HepG2 (cell line): ENCODE results near the gene SRP9. TPM values are rescaled to one million over a fixed set of nuclear protein-coding genes. Genes with fewer than 3 reads are reported as not detected.
"Not testable (repeated sequence)": the region's sequence is repeated elsewhere in the genome, so short reads cannot be mapped to it uniquely, and the experiment has no call there.

Experiments
- ATAC-seq: fragments of 200-7000 bp; cut with Tn5 transposase; 3 replicates; pipeline ENCODE4 v1.9.1; 2020; ENCODE audit warnings: mild to moderate bottlenecking, moderate library complexity
- BruUV-seq: library from RNA; stranded (reverse); fragments of 400-500 nt; replicated peaks from 2 replicates; lab custom pipeline; 2021; lab: Mats Ljungman, UMichigan
- CTCF ChIA-PET: fragments of 300-600 bp; formaldehyde crosslinking; extraction: SDS; loops from one replicate; lab custom pipeline; 2021; ENCODE audit warnings: low total read pairs, inconsistent platforms, low intra/inter-chr PET ratio; lab: Yijun Ruan, JAX
- POLR2A ChIA-PET: fragments of 350-600 bp; sonication (Branson Sonifier 250); formaldehyde crosslinking; loops from one replicate; lab custom pipeline; 2020; ENCODE audit warnings: antibody characterized with exemption, inconsistent platforms; lab: Yijun Ruan, JAX
- DNase-seq: peaks from one replicate; pipeline ENCODE4 v3.0.0-alpha.2; 2015; ENCODE audit warnings: low spot score
- FAIRE-seq: peaks from 3 replicates; lab custom pipeline; 2011; peaks lifted over from hg19 to GRCh38; lab: Jason Lieb, UNC
- H2AFZ ChIP-seq: one replicate; pipeline ENCODE4 v1.6.1; 2011; ENCODE audit warnings: low read length, inconsistent platforms
- H3K27ac ChIP-seq: fragments of 300-600 bp; 3 replicates; pipeline ENCODE4 v1.8.0; 2011; ENCODE audit warnings: mixed run types, mild to moderate bottlenecking, mixed read lengths, low read length, inconsistent platforms; ENCODE audit not compliant: insufficient read depth; ENCODE audit errors: extremely low read length
- H3K27me3 ChIP-seq, 2 experiments: fragments of 200-600 bp in 1 of 2; 2 replicates in 1 of 2; 3 replicates in 1 of 2; pipeline versions ENCODE4 v1.6.0 to v1.8.0; 2011; ENCODE audit warnings: low read length in 2 of 2, mild to moderate bottlenecking in 2 of 2, moderate library complexity in 2 of 2, inconsistent platforms in 1 of 2; ENCODE audit not compliant: insufficient read depth in 2 of 2, control insufficient read depth in 1 of 2
- H3K36me3 ChIP-seq, 2 experiments: fragments of 200-600 bp in 1 of 2; replicated peaks in 1 of 2; 2 replicates in 1 of 2; 3 replicates in 1 of 2; pipeline versions ENCODE4 v1.5.1 to v1.8.0; 2011; ENCODE audit warnings: low read length in 2 of 2, inconsistent platforms in 1 of 2; ENCODE audit not compliant: insufficient read depth in 2 of 2, control insufficient read depth in 1 of 2
- H3K4me1 ChIP-seq: 2 replicates; pipeline ENCODE4 v1.5.1; 2012; ENCODE audit warnings: low read length, inconsistent platforms; ENCODE audit not compliant: insufficient read depth
- H3K4me2 ChIP-seq: 2 replicates; pipeline ENCODE4 v1.6.0; 2011; ENCODE audit warnings: low read depth, low read length, inconsistent platforms
- H3K4me3 ChIP-seq, 3 experiments: fragments of 200-600 bp in 1 of 3; sonication (generic), shearing (Covaris generic) in 1 of 3; replicated peaks in 1 of 3; 2 replicates each; pipeline ENCODE4 v1.5.1; 2011 to 2016; ENCODE audit warnings: low read length in 3 of 3, inconsistent platforms in 2 of 3, low read depth in 2 of 3, mild to moderate bottlenecking in 2 of 3, control low read depth in 1 of 3, mixed read lengths in 1 of 3; ENCODE audit not compliant: insufficient read depth in 1 of 3
- H3K79me2 ChIP-seq: one replicate; pipeline ENCODE4 v1.6.1; 2011; ENCODE audit warnings: low read length, inconsistent platforms; ENCODE audit not compliant: insufficient read depth
- H3K9ac ChIP-seq: 2 replicates; pipeline ENCODE4 v1.6.0; 2011; ENCODE audit warnings: mild to moderate bottlenecking, low read depth, low read length, inconsistent platforms; ENCODE audit not compliant: insufficient read depth
- H3K9me3 ChIP-seq: 2 replicates; pipeline ENCODE4 v1.5.1; 2012; ENCODE audit warnings: mild to moderate bottlenecking, low read length
- H4K20me1 ChIP-seq: 2 replicates; pipeline ENCODE4 v1.6.0; 2011; ENCODE audit warnings: inconsistent platforms, mild to moderate bottlenecking, low read length, moderate library complexity; ENCODE audit not compliant: insufficient read depth
- FOXO1 ChIP-seq: sonication (generic); formaldehyde crosslinking; IDR thresholded peaks from 2 replicates; pipeline ENCODE4 v1.4.0; 2020; ENCODE audit warnings: missing genetic modification reagents
- SCMH1 ChIP-seq: sonication (generic); formaldehyde crosslinking; IDR thresholded peaks from 2 replicates; pipeline ENCODE4 v1.9.0; 2021; ENCODE audit warnings: missing genetic modification reagents, mild to moderate bottlenecking, borderline replicate concordance
- XRCC5 ChIP-seq: fragments of 200-400 bp; formaldehyde crosslinking; optimal IDR thresholded peaks from 2 replicates; pipeline ENCODE3; 2017; ENCODE audit warnings: mild to moderate bottlenecking, low read length
- ZMYM3 ChIP-seq: sonication (generic); formaldehyde crosslinking; IDR thresholded peaks from 2 replicates; pipeline ENCODE4 v1.5.1; 2020; ENCODE audit warnings: mild to moderate bottlenecking, missing genetic modification reagents
- ZNF576 ChIP-seq: sonication (generic); formaldehyde crosslinking; IDR thresholded peaks from 2 replicates; pipeline ENCODE4 v1.4.0; 2020; ENCODE audit warnings: mild to moderate bottlenecking, missing genetic modification reagents
- WGBS: methylation state at CpG from one replicate; pipeline ENCODE4 v1.1.6; 2017; ENCODE audit warnings: low lambda C conversion rate; 5-methylcytosine and 5-hydroxymethylcytosine counted together
- in situ Hi-C: cut with HindIII; loops from 2 replicates; pipeline ENCODE4 v1.10.0; 2017; ENCODE audit warnings: low pct_unique_long_range_greater_than_20kb; ENCODE audit not compliant: extremely low pct_ligation_motif_present
- intact Hi-C: fragments of 100-400 bp; cut with micrococcal nuclease; formaldehyde crosslinking; loops from one replicate; pipeline ENCODE4 v1.10.0; 2022; ENCODE audit not compliant: unreplicated experiment
- polyA plus RNA-seq, 8 experiments: library from polyadenylated mRNA; depleted of rRNA in 3 of 8; stranded (reverse) in 7 of 8; unstranded in 1 of 8; fragments of >200 nt; fragmentation: Illumina TruSeq in 4 of 8; extraction: Trizol in 4 of 8; gene quantifications; 2 replicates each; pipeline versions ENCODE4 v1.2.1 to v1.2.3, GENCODE V29; 2011 to 2016; ENCODE audit warnings: low read depth in 4 of 8, missing spikeins in 1 of 8, mixed read lengths in 1 of 8; ENCODE audit not compliant: insufficient read depth in 1 of 8
- total RNA-seq, 5 experiments: library from RNA; depleted of rRNA; stranded (reverse); fragments of >200 nt; fragmentation: Illumina TruSeq; extraction: Trizol; gene quantifications; 2 replicates each; pipeline ENCODE4 v1.2.3, GENCODE V29; 2016; ENCODE audit warnings: low read depth in 1 of 5
- TF ChIP-seq, protein P1 (sequence below): sonication (generic); formaldehyde crosslinking; conservative IDR thresholded peaks from 2 replicates; pipeline ENCODE4 v1.5.0; 2020; ENCODE audit warnings: missing genetic modification reagents

The SRP9 gene
- total and polyA plus RNA-seq, 2 of the 13 experiments (the other 11 are each of a cell fraction or from before 2014, with no cell fraction given) = 251 to 307 TPM

- Histone ChIP-seq H4K20me1 (no peaks in the 10 kb centered on the region), H3K4me2 (no peak overlapping the region), H3K4me1 (peaks cover 55% of the 10 kb centered on the region), H3K36me3 (no peaks in the 10 kb centered on the region), H3K4me3 (no peak overlapping the region), H3K27ac (no peak overlapping the region), H2AFZ (no peak overlapping the region), H3K9me3 (no peaks in the 10 kb centered on the region), H3K79me2 (no peaks in the 10 kb centered on the region), H3K9ac (no peak overlapping the region), H3K27me3 (no peaks in the 10 kb centered on the region)
- CTCF ChIA-PET = no interaction called here
- FAIRE-seq (no peak), ATAC-seq (no peak), DNase-seq (no peak)
- 97% methylated on average over 6 of the region's 6 CpGs for WGBS
- no peak for TF ChIP-seq FOXO1 (CRISPR knock-in tag)
- no peak for TF ChIP-seq SCMH1 (CRISPR knock-in tag)
- no peak for TF ChIP-seq ZMYM3
- no peak for TF ChIP-seq ZNF576 (CRISPR knock-in tag)
- TF ChIP-seq XRCC5 = no peak
- TF ChIP-seq, protein P1, sequence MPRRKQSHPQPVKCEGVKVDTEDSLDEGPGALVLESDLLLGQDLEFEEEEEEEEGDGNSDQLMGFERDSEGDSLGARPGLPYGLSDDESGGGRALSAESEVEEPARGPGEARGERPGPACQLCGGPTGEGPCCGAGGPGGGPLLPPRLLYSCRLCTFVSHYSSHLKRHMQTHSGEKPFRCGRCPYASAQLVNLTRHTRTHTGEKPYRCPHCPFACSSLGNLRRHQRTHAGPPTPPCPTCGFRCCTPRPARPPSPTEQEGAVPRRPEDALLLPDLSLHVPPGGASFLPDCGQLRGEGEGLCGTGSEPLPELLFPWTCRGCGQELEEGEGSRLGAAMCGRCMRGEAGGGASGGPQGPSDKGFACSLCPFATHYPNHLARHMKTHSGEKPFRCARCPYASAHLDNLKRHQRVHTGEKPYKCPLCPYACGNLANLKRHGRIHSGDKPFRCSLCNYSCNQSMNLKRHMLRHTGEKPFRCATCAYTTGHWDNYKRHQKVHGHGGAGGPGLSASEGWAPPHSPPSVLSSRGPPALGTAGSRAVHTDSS (CRISPR knock-in tag) = no peak
- intact Hi-C loops (no loop called here), in situ Hi-C loops (no loop called here)
- BruUV-seq = no TSS peak
- POLR2A ChIA-PET = no interaction called here
These were observed 17.1 kb upstream of the SRP9 start for GRCh38 chr1:225760531-225760930.

GRCh38 chr1:225761395-225761794 lies 16.2 kb upstream of the SRP9 start:
- H3K27me3 ChIP-seq, CTCF ChIA-PET, ATAC-seq, H3K79me2 ChIP-seq, H3K4me3 ChIP-seq, POLR2A ChIA-PET, FAIRE-seq, H3K9ac ChIP-seq, in situ Hi-C loops, intact Hi-C loops, H2AFZ ChIP-seq, H4K20me1 ChIP-seq, H3K9me3 ChIP-seq, H3K36me3 ChIP-seq, H3K4me2 ChIP-seq, H3K27ac ChIP-seq, DNase-seq, BruUV-seq: not testable (repeated sequence)
- peaks cover 54% of the 10 kb centered on the region for H3K4me1 ChIP-seq
- 93% methylated on average over 6 of the region's 6 CpGs for WGBS
